HepG2 (cell line): ENCODE results near the gene KRI1. TPM values are rescaled to one million over a fixed set of nuclear protein-coding genes. Genes with fewer than 3 reads are reported as not detected.

ENCODE experiments used
- ASH2L ChIP-seq: fragments of 300-600, 200-600 bp; sonication (generic); IDR thresholded peaks from 2 replicates; pipeline ENCODE4 v1.7.0; 2017; ENCODE audit warnings: low read depth, mild to moderate bottlenecking, moderate library complexity, mixed read lengths, low read length; ENCODE audit not compliant: insufficient read length
- ATF4 ChIP-seq, 2 experiments: fragments of 450-650 bp in 1 of 2; sonication (generic) in 1 of 2; formaldehyde crosslinking; IDR thresholded peaks; 2 replicates each; pipeline versions ENCODE4 v1.5.0 to v1.8.0; 2020 to 2022; ENCODE audit warnings: mild to moderate bottlenecking in 1 of 2, missing genetic modification reagents in 1 of 2
- KLF11 ChIP-seq: IDR thresholded peaks from 2 replicates; pipeline ENCODE4 v1.6.1; 2016; ENCODE audit warnings: missing compliant biosample characterization
- MIER2 ChIP-seq: IDR thresholded peaks from 2 replicates; pipeline ENCODE4 v1.6.1; 2016; ENCODE audit warnings: missing biosample characterization, missing genetic modification reagents
- NCOA2 ChIP-seq: sonication (generic); formaldehyde crosslinking; IDR thresholded peaks from 2 replicates; pipeline ENCODE4 v1.8.0; 2022; ENCODE audit warnings: inconsistent platforms
- NR2C2 ChIP-seq: sonication (generic); formaldehyde crosslinking; IDR thresholded peaks from 2 replicates; pipeline ENCODE4 v1.4.0; 2020; ENCODE audit warnings: missing genetic modification reagents, mild to moderate bottlenecking, moderate library complexity, borderline replicate concordance
- RARA ChIP-seq: IDR thresholded peaks from 2 replicates; pipeline ENCODE4 v1.6.1; 2016; ENCODE audit warnings: missing genetic modification reagents, missing compliant biosample characterization
- SMARCC2 ChIP-seq: fragments of 450-650 bp; IDR thresholded peaks from 2 replicates; pipeline ENCODE4 v1.6.1; 2017; ENCODE audit warnings: antibody characterized with exemption, mild to moderate bottlenecking
- SMC3 ChIP-seq: IDR thresholded peaks from 2 replicates; pipeline ENCODE4 v1.6.1; 2011; ENCODE audit warnings: low read length, improper control_type of control experiment
- ZBTB7B ChIP-seq: sonication (generic); formaldehyde crosslinking; IDR thresholded peaks from 2 replicates; pipeline ENCODE4 v1.4.0; 2020; ENCODE audit warnings: missing genetic modification reagents
- ZFY ChIP-seq: sonication (generic); formaldehyde crosslinking; IDR thresholded peaks from 2 replicates; pipeline ENCODE4 v1.4.0; 2020; ENCODE audit warnings: missing genetic modification reagents
- ZNF251 ChIP-seq: sonication (generic); formaldehyde crosslinking; IDR thresholded peaks from 2 replicates; pipeline ENCODE4 v1.9.0; 2021; ENCODE audit warnings: mild to moderate bottlenecking, missing genetic modification reagents
- ZNF280D ChIP-seq: sonication (generic); formaldehyde crosslinking; IDR thresholded peaks from 2 replicates; pipeline ENCODE4 v1.5.1; 2020; ENCODE audit warnings: mild to moderate bottlenecking, missing genetic modification reagents
- ZNF33A ChIP-seq: sonication (generic); formaldehyde crosslinking; IDR thresholded peaks from 2 replicates; pipeline ENCODE4 v1.5.1; 2020; ENCODE audit warnings: missing genetic modification reagents, mild to moderate bottlenecking, moderate library complexity, borderline replicate concordance
- ZNF549 ChIP-seq: sonication (generic); formaldehyde crosslinking; IDR thresholded peaks from 2 replicates; pipeline ENCODE4 v1.5.0; 2020; ENCODE audit warnings: missing genetic modification reagents
- ZNF562 ChIP-seq: sonication (generic); formaldehyde crosslinking; IDR thresholded peaks from 2 replicates; pipeline ENCODE4 v1.8.0; 2022; ENCODE audit warnings: missing genetic modification reagents, borderline replicate concordance
- ZNF7 ChIP-seq: IDR thresholded peaks from 2 replicates; pipeline ENCODE4 v1.6.1; 2016; ENCODE audit warnings: missing biosample characterization, missing genetic modification reagents
- ZNF83 ChIP-seq: sonication (generic); formaldehyde crosslinking; IDR thresholded peaks from 2 replicates; pipeline ENCODE4 v1.4.0; 2020; ENCODE audit warnings: missing genetic modification reagents, mild to moderate bottlenecking, borderline replicate concordance
- polyA plus RNA-seq, 8 experiments: library from polyadenylated mRNA; depleted of rRNA in 3 of 8; stranded (reverse) in 7 of 8; unstranded in 1 of 8; fragments of >200 nt; fragmentation: Illumina TruSeq in 4 of 8; extraction: Trizol in 4 of 8; gene quantifications; 2 replicates each; pipeline versions ENCODE4 v1.2.1 to v1.2.3, GENCODE V29; 2011 to 2016; ENCODE audit warnings: low read depth in 4 of 8, missing spikeins in 1 of 8, mixed read lengths in 1 of 8; ENCODE audit not compliant: insufficient read depth in 1 of 8
- total RNA-seq, 5 experiments: library from RNA; depleted of rRNA; stranded (reverse); fragments of >200 nt; fragmentation: Illumina TruSeq; extraction: Trizol; gene quantifications; 2 replicates each; pipeline ENCODE4 v1.2.3, GENCODE V29; 2016; ENCODE audit warnings: low read depth in 1 of 5
- TF ChIP-seq, protein P1 (sequence below): sonication (generic); formaldehyde crosslinking; IDR thresholded peaks from 2 replicates; pipeline ENCODE4 v1.4.0; 2020; ENCODE audit warnings: missing genetic modification reagents
- TF ChIP-seq, protein P2 (sequence below): sonication (generic); formaldehyde crosslinking; IDR thresholded peaks from 2 replicates; pipeline ENCODE4 v1.4.0; 2020; ENCODE audit warnings: missing genetic modification reagents
- TF ChIP-seq, protein P3 (sequence below): IDR thresholded peaks from 2 replicates; pipeline ENCODE4 v1.6.1; 2016

The KRI1 gene
- total and polyA plus RNA-seq, 2 of the 13 experiments (the other 11 are each of a cell fraction or from before 2014, with no cell fraction given), result 9.1 to 11.7 TPM

DNA sequence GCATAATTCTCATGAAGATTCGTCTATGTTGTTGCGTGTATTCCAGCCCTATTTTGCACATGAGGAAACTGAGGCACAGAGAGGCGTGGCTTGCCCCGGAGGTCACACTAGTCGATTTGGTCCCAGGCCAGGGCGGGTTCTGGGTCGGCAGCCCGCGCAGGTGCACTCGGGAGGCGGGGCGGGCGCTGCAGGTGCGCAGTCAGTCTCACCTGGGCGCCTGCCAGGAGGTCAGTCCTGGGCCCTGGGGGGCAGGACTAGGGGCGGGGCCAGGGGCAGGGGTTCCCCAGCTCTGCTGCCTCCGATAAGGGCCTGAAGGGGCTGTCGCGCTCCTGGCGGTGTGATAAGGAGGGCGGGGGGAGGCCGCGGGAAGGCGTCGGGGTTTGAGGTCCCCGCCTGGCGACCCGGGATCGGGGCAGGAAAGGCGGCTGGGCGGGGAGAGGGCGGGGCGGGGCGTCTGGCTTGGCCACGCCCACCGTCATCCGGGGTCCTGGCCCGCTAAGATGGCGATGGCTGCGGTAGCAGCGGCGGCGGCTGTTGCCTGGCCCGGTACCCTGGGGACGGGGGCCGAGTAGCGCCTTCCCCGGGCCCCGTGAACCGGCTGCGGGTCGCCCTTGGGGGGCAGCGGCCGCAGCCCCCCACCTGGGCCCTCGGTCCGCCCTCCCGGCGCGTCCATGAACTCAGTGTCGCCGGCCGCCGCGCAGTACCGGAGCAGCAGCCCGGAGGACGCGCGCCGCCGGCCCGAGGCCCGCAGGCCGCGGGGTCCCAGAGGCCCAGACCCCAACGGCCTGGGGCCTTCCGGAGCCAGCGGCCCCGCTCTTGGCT is 22.2 kb downstream of the KRI1 start, which contains the start of gene ATG4D (continued):
- TF ChIP-seq, protein P1, sequence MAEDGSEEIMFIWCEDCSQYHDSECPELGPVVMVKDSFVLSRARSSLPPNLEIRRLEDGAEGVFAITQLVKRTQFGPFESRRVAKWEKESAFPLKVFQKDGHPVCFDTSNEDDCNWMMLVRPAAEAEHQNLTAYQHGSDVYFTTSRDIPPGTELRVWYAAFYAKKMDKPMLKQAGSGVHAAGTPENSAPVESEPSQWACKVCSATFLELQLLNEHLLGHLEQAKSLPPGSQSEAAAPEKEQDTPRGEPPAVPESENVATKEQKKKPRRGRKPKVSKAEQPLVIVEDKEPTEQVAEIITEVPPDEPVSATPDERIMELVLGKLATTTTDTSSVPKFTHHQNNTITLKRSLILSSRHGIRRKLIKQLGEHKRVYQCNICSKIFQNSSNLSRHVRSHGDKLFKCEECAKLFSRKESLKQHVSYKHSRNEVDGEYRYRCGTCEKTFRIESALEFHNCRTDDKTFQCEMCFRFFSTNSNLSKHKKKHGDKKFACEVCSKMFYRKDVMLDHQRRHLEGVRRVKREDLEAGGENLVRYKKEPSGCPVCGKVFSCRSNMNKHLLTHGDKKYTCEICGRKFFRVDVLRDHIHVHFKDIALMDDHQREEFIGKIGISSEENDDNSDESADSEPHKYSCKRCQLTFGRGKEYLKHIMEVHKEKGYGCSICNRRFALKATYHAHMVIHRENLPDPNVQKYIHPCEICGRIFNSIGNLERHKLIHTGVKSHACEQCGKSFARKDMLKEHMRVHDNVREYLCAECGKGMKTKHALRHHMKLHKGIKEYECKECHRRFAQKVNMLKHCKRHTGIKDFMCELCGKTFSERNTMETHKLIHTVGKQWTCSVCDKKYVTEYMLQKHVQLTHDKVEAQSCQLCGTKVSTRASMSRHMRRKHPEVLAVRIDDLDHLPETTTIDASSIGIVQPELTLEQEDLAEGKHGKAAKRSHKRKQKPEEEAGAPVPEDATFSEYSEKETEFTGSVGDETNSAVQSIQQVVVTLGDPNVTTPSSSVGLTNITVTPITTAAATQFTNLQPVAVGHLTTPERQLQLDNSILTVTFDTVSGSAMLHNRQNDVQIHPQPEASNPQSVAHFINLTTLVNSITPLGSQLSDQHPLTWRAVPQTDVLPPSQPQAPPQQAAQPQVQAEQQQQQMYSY, result no peak
- no peak for TF ChIP-seq ZNF549 (CRISPR knock-in tag)
- TF ChIP-seq, protein P2, sequence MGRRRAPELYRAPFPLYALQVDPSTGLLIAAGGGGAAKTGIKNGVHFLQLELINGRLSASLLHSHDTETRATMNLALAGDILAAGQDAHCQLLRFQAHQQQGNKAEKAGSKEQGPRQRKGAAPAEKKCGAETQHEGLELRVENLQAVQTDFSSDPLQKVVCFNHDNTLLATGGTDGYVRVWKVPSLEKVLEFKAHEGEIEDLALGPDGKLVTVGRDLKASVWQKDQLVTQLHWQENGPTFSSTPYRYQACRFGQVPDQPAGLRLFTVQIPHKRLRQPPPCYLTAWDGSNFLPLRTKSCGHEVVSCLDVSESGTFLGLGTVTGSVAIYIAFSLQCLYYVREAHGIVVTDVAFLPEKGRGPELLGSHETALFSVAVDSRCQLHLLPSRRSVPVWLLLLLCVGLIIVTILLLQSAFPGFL (CRISPR knock-in tag), result no peak
- TF ChIP-seq, protein P3, sequence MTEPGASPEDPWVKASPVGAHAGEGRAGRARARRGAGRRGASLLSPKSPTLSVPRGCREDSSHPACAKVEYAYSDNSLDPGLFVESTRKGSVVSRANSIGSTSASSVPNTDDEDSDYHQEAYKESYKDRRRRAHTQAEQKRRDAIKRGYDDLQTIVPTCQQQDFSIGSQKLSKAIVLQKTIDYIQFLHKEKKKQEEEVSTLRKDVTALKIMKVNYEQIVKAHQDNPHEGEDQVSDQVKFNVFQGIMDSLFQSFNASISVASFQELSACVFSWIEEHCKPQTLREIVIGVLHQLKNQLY, result no peak
- TF ChIP-seq ZNF251 (CRISPR knock-in tag), result no peak
- no peak for TF ChIP-seq MIER2 (CRISPR knock-in tag)
- TF ChIP-seq ZBTB7B, result no peak
- TF ChIP-seq SMC3, result no peak
- TF ChIP-seq ZNF562 (CRISPR knock-in tag), result no peak
- TF ChIP-seq ZNF7 (CRISPR knock-in tag), result no peak
- peak; percentile 55 for TF ChIP-seq NR2C2 (CRISPR knock-in tag)
- no peak for TF ChIP-seq ZNF83
- TF ChIP-seq RARA, result no peak
- TF ChIP-seq SMARCC2, result no peak
- no peak for TF ChIP-seq ZNF280D (CRISPR knock-in tag)
- TF ChIP-seq ATF4 (CRISPR knock-in tag; IDR thresholded peaks at IDR 0.05), result no peak
- no peak for TF ChIP-seq KLF11 (CRISPR knock-in tag)
- no peak for TF ChIP-seq NCOA2 (CRISPR knock-in tag)
- no peak for TF ChIP-seq ZNF33A (CRISPR knock-in tag)
- peak; percentile 40 for TF ChIP-seq ASH2L
- TF ChIP-seq ZFY, result peak; percentile 86
